GM15510 (cell line): ENCODE measurements around the gene NPC1.

ENCODE experiments used
- POLR2A ChIP-seq: IDR thresholded peaks from 3 replicates; pipeline ENCODE4 v1.6.1; 2011; ENCODE audit warnings: borderline replicate concordance; ENCODE audit not compliant: insufficient read length; ENCODE audit errors: extremely low read depth

Gene NPC1

DNA sequence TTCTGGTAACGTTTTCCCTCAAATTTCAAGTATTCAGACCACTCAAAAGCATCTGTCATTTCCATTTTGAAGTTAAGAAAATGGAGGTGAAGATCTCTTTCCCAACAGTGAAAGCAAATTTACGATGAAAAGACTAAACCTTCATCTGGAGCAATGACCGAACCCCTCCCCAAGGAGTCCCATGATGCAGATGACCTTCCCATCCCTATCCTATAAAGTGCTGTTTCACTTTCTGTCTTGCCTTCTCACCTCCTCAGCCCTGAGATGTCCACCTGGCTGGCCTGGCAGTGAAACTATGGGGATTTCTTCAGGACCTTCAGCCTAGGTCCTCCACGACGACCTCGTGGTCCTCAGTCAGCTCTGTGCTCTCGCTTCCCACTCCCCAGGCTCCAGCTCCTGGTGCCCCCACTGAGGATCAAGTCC is 925 bp upstream of the NPC1 start:
- no peak for TF ChIP-seq POLR2A

DNA sequence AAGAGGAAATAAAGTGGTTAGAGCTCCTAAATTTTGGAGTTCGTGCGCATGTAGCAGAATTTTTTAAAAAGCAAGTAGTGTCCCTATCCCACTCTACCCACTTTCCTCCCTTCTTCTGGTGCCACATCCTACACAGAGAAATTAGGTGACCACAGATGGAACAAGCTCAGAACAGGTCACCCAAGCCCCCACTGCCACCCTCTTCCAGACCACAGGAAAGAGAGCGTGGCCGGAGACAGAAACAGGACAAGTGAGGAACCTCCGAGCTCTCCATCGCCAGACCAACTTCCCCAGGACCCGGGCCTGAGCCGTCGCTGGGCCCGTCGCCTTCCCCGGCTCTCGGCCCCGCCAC is 433 bp downstream of the NPC1 start:
- TF ChIP-seq POLR2A = no peak

DNA sequence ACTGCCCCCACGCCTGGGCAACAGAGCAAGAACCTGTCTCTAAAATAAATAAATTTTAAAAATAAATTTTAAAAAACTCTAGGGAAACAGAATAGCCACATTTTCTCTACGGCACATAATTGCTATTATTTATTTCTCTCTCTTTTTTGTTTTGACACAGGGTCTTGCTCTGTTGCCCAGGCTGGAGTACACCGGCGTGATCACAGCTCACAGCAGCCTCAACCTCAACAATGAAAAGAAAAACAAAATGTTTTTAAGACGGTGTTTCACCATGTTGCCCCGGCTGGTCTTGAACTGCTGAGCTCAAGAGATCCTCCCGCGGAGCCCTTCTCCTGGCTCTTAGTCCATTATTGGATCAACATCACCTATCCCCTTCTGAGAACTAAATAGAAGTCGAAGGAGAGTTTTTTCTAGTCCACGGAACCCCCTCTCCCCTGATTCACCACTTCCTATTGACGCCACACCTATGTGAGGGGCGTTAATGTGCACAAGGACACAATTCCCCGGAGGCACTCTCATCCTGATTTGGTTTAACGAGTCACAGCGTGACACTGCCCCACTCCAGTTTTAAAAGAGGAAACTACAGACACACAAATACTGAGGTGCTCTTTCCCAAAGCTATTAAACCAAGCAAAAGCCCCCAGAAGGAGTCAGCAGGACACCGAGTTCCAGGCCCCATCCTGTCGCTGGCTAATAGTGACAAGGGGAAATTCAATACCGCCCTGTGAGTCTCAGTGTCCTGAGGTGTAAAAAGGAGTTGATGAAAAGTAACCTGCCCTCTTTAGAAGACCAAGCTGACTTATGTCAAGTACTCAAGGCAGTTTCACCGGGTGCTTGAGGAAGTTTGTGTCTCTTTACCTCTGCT is 1.1 kb downstream of the NPC1 start:
- TF ChIP-seq POLR2A = no peak

DNA sequence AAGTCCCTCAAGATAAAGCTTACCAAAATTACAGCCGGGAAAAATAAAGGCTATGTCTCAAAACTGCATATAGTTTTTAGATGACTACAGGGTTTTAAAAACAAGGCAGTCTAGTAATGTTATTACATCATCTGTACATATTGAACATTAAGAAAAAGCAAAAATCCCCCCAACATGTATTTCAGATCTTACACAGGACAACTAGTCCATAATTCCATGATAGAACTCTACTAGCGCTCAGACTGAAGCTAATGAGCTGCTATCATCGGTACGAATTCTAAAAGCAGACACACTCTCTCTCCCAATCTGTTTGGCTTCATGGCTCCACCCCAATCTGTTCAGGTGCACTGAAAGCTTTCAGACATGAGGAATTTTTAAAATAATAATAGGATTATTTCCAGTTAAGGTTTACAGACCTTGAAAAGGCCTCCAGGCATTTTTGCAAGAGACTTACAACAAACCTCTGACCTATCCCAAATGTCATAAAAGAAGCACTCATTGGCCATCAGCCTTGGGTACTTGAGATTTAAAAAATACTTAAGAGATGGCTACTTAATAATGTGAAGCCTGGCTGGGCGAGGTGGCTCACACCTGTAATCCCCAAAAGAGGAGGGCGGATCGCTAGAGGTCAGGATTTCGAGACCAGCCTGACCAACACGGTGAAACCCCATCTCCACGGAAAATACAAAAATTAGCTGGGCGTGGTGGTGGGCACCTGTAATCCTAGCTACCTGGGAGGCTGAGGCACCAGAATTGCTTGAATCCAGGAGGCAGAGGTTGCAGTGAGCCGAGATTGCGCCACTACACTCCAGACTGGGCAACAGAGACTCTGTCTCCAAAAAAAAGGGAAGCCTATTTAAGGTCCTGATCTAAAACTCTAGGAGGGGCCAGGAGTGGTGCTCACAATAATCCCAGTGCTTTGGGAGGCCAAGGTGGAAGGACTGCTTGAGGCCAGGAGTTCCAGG is 2.0 kb downstream of the NPC1 start:
- TF ChIP-seq POLR2A = no peak

DNA sequence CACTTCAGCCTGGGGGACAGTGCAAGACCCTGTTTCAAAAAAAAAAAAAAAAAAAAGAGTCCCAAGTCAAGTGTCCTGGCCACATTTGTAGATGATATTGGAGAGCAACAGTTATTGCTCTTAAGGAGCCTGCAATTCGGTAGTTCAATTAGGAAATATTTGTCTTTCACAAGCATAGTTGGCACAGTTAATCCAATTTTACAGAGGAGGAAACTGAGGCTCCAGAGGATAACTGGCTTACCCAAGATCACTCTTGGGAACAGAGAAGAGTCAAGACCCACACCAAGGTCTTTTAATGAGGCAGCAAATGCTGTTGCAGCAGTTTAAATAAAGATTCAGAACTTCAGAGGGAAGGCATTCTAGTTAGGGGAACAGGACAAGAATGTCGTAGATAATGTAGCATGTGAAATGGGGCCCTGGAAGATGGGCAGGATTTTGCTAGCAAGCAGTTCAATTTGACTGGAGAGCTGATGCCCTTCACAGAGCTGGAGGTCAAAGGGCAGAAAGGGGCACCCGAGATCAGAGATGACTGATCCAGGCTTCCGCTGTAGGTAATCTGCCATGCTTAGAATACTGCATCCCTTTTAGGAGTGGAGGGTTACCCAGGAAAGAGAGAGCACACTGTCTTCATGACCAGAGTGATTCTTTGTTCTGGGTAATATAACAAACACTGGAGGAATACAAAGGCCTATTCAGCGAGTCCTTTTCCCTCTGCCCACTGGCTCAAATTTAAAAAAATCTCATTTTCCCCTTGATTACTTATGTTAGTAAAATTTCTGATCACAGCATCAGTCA is 3.0 kb downstream of the NPC1 start:
- TF ChIP-seq POLR2A = no peak

DNA sequence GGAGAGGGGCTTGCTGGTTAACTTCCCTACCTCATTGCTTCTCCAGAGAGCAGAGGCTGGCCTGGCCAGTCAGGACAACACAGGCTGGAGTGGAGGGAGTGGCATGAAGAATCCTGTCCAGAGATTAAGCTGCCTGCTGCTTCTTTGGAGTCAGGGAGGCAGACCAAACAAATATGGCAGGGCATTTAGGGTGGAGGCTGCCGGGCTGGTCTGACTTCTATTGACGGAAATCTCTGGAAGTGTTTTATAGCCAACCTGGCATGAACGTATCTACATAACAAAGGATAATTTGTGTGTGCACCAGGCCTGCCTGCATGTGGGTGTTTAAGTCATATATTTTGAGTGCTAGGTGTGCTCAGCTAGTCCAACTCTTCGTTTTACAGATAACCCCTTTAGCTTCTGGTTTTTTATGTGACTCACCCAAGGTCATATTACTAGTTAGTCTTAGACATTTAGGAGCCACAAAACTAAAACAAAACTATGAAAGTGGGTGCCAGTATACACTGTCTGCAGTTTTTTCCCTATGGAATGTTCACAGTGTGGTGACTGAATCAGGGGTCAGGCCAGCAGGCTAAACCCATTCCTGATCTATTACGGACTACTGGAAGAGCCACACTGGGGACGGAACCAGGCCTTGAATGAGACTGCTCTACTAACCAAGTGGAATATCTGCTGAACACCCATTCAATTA is 5.5 kb downstream of the NPC1 start:
- TF ChIP-seq POLR2A = no peak

DNA sequence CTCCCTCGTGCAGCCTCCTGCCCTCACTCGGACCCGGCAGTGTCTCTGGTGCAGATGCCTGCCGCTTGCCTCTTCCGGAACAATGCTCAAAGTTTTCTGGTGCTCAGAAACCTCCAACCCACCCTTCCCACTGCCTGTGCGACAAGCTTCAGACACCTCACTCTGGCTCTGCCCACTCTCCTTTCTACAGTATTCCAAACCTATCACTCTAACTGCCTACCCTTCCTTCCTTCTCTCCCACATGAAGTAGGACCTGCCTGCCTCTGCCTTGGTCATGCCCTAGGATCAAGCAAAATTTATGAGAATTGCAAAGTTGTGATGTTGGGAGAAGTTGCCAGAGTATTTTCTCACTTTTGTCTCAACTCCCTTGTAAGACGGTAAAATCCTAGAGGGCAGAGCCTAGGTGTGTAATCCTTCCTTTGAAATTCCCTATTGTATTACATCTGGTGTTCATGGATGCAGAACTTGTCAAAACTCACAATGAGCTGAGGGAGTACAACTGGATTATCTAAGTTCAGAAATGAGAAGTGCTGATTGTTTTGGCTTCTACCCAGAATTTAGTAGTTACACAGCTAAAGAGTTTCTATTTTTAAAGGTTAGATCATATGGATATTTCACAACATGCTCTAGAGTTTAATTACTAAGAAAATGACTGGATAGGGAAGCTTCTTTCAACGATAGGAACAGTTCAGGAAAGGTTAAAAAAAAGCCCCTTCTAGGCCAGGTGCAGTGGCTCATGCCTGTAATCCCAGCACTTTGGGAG is 7.2 kb downstream of the NPC1 start:
- TF ChIP-seq POLR2A = no peak

DNA sequence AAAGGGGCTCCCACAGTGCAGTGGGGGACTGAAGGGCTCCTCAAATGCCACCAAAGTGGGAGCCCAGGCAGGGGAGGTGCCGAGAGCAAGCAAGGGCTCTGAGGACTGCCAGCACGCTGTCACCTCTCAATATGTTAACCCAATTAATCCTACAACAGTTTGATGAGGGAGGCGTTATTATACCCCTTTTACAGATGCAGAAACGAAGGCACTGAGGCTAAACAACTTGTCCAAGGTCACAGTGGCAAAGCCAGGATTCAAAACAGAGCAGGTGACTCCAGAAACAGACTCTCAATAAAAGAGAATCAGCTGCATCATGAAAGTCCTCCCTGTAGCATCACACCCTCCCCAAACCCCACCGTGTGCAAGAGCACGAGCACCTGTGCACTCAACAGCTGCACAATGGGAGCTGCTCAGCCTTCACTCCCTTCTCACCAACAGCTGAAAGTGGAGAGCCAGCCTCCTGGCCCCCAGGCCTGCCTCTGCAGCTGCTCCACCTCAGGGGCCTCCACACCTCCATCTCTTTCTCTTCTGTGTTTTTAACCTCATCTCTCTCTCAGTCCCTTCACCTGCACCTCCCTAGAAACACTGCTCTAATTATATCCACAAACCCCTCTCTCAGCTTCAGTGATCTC is 8.1 kb downstream of the NPC1 start:
- TF ChIP-seq POLR2A = no peak

DNA sequence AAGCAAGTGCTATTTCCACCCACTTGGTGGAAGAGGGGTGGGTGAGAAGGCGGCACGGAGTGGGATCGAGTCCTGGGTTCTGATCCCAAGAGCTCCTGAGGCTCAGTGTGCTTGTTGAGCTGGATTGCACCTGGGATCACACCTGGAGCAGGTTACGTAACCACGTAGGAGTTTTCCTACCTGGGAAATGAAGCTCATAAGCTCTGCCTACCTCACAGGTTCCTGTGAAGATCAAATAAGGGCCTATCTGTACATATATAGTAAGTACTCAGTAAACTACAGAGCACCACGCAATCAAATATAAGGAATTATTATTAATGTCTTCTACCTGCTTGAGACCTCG is 11.0 kb downstream of the NPC1 start:
- no peak for TF ChIP-seq POLR2A

DNA sequence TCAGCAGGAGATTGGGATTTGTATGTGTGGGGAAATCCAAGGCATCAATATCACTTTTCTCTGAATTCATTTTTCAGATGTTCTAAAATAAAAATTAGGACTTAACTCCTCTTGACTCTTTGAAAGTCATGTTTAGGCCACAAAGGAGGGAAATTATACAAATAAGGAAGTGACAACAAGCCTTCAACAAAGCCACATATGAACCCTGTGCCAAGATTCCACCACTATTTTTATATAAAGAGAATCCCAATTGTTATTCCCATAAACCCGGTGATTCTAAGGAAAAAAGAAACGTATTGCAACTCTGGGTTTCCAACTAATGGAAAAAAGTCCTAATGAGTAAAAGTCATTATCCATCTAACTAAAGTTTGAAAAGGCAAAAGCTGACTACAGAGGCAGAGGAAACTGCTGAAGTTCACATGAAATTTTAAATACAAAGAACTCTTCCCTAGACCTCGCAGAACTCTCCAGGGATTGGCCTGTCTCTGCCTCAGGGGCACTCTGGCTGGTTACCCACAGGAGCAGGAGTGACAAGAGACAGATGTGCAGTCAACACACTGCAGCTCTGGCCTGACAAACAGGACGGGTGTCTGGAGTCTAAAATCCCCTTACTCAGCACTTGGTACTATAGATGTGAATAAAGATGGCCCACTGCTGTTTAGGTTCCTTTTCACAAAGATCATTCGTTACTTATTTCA is 11.5 kb downstream of the NPC1 start:
- no peak for TF ChIP-seq POLR2A

DNA sequence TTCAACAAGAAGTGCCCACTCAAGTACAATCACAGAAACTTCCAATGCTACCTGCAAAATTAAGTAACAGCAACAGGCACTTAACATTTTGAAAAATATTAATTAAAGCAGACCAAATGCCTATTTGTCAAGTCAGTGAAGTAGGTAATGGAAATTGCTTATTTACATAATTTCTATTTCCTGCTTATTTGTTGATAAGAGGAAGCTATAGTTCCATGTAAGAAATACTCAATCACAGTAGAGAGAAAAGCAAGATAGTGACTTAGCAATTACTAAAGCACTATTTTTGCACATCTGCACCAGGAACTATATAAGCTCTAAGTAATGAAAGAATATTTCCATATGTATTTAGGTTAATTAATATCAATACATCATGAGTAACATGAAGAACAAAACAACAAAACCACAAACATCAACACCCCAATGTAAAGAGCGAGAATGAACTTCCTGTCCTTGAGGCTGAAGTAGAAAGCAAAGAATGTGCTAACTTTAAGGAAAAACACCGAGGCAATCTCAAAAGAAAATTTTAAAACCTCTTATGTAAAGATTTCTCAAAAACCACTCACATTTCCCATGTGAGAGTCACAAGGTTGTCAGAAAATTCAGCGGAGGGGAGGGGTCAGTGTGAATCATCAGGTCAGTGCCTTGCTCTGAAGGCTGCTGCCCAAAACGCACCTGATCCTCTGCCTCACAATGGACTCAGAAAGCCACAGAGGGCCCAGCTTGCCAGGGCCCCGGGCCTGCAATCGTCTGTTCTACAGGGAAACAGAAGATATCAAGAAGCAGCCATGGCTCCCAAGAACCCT is 12.5 kb downstream of the NPC1 start:
- TF ChIP-seq POLR2A = no peak

DNA sequence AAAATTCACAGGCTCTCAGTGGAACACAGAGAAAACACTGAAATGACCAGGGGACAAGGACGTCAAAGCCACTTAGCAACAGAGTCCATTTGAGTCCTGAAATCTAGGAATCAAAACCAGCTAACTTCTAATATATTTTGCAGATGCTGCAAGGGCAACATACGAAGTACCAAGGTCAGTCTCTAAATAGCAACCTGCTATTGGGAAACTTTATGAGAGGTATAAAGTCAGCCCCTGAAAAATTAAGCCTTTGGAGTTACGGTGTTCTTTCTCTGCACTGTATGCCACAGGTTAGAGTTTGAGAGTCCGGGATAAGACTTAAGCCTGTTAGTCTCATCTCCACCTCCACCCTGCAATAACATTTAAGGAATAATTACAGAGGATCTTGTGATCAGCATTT is 13.3 kb downstream of the NPC1 start:
- no peak for TF ChIP-seq POLR2A
